ENCODE measurements around the gene PSMF1.

DNA sequence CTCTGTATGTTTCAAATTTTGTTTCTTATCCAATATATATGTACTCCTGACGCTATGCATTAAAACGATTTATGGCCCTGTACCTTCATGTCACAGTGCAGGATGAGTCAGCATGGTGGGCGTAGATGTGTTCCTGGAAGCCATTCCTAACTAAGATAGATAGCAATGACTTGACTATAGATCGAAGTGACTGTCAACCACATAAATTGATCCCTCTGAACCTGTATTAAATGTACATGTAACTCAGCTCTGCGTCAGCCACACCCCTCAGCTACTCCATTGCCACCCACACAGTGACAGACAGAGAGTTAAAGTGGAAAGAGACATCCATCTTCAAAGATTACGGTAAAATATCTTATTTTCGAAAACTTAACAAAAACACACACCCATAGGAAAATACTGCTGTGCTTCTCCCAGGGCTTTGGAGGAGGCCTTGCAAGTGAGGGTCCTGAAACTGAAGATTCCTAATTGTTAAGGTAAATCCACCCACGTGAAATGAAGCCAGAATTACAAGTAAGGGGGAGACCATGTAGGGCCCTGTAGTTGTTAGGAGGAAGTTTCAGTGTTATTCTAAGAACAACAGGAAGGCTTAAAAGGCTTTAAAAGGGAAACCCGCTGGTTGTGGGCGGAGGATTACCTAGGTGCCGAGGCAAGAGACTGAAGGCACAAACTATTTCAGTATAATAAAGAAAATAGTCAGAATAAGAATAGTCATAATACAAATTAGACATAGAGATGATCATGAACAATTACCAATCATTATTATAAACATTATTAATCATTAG, 97.2 kb downstream of the PSMF1 start:
- no peak for TF ChIP-seq POLR2A (IDR thresholded peaks at IDR 0.05)
- TF ChIP-seq, protein P1, sequence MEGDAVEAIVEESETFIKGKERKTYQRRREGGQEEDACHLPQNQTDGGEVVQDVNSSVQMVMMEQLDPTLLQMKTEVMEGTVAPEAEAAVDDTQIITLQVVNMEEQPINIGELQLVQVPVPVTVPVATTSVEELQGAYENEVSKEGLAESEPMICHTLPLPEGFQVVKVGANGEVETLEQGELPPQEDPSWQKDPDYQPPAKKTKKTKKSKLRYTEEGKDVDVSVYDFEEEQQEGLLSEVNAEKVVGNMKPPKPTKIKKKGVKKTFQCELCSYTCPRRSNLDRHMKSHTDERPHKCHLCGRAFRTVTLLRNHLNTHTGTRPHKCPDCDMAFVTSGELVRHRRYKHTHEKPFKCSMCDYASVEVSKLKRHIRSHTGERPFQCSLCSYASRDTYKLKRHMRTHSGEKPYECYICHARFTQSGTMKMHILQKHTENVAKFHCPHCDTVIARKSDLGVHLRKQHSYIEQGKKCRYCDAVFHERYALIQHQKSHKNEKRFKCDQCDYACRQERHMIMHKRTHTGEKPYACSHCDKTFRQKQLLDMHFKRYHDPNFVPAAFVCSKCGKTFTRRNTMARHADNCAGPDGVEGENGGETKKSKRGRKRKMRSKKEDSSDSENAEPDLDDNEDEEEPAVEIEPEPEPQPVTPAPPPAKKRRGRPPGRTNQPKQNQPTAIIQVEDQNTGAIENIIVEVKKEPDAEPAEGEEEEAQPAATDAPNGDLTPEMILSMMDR (IDR thresholded peaks at IDR 0.05) = no peak
